ENCODE results near the gene STRBP. TPM values are rescaled to one million over a fixed set of nuclear protein-coding genes. Genes with fewer than 3 reads are reported as not detected.

STRBP gene
- total and polyA plus RNA-seq, 2 of the 4 experiments (the other 2 are of a cell fraction) = 2.1 to 2.5 TPM

DNA sequence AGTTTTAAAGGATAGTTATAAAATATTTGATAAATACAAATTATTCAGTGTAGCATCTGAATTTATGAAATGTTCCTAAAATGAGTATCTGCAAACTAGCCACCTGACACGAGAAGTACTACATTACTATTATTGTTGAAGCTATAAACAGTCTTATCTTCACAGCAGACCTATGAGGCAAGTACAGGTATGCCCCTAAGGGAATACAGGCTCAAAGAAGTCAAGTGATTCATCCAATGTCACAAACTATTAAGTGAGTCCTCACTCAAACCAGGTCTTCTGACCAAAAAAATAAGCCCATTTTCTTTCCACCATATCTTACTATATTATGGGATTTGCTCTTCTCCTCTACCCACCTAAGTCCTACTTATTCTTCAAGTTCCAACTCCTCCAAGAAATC lies 28.7 kb downstream of the STRBP start:
- Histone ChIP-seq H2AFZ (replicated peaks; ENCODE audit: low read length, poor library complexity) (no peak overlapping the region), H2AK9ac (replicated peaks; ENCODE audit: low read depth, low read length, poor library complexity) (no peak overlapping the region), H3K27ac (ENCODE audit: insufficient read depth, low read length) (no peak overlapping the region), H3K27me3 (ENCODE audit: control insufficient read depth, insufficient read depth, low read length) (no peaks in the 10 kb centered on the region), H3K23ac (ENCODE audit: low read depth, low read length) (no peak overlapping the region), H3K9ac (ENCODE audit: low read depth, low read length) (no peak overlapping the region), H3K56ac (ENCODE audit: extremely low read depth, insufficient read depth, low read length) (no peak overlapping the region), H3K79me1 (ENCODE audit: low read depth in 1 of 2, low read length in 2 of 2) (no peaks in the 10 kb centered on the region), H3K9me1 (ENCODE audit: insufficient read depth, low read length) (no peaks in the 10 kb centered on the region), H3K4me1 (ENCODE audit: control insufficient read depth, insufficient read depth, low read length) (no peaks in the 10 kb centered on the region), H3K18ac (ENCODE audit: low read depth, low read length) (no peak overlapping the region), H2BK15ac (ENCODE audit: low read depth, low read length) (no peak overlapping the region), H2BK5ac (ENCODE audit: low read depth, low read length, poor library complexity, severe bottlenecking) (no peak overlapping the region), H4K8ac (ENCODE audit: low read depth in 2 of 2, low read length in 2 of 2) (no peak overlapping the region), H2BK120ac (ENCODE audit: low read depth, low read length) (no peak overlapping the region), H2AK5ac (ENCODE audit: low read depth, low read length) (no peak overlapping the region), H3K4me3 (ENCODE audit: insufficient read depth, low read depth, low read length) (no peak overlapping the region), H4K91ac (ENCODE audit: insufficient read depth, low read depth, low read length) (no peak overlapping the region), H4K20me1 (ENCODE audit: insufficient read depth, low read length) (no peaks in the 10 kb centered on the region), H3K4me2 (ENCODE audit: low read depth, low read length) (no peak overlapping the region), H2BK20ac (ENCODE audit: low read depth, low read length) (no peak overlapping the region), H3K9me3 (ENCODE audit: control insufficient read depth, insufficient read depth, low read length) (no peaks in the 10 kb centered on the region), H3K36me3 (ENCODE audit: control insufficient read depth, insufficient read depth, low read length) (no peaks in the 10 kb centered on the region), H3K4ac (ENCODE audit: low read depth, low read length) (no peak overlapping the region), H4K5ac (ENCODE audit: low read depth, low read length) (no peak overlapping the region), H3K14ac (replicated peaks; ENCODE audit: low read depth, low read length) (no peak overlapping the region)
- ATAC-seq (ENCODE audit: low read depth) (no peak), DNase-seq (no peak)
- intact Hi-C loops (cut with micrococcal nuclease) = no loop called here
- in situ Hi-C loops (cut with MboI; ENCODE audit: low sequenced_read_pairs) = no loop called here
- dilution Hi-C loops (cut with HindIII; ENCODE audit: low sequenced_read_pairs, unreplicated experiment) = no loop called here
- ChIA-PET POLR2A (ENCODE audit: unreplicated experiment) (no interaction called here), CTCF (no interaction called here)
- TF ChIP-seq MAFK (IDR thresholded peaks at IDR 0.05; ENCODE audit: low read depth, low read length) (no peak), NFE2L2 (IDR thresholded peaks at IDR 0.05; ENCODE audit: low read depth, low read length) (no peak), FOS (IDR thresholded peaks at IDR 0.05; ENCODE audit: low read depth, low read length) (no peak), RFX5 (IDR thresholded peaks at IDR 0.05; ENCODE audit: low read depth, low read length) (no peak), MAZ (IDR thresholded peaks at IDR 0.05; ENCODE audit: borderline replicate concordance, low read depth, low read length) (no peak), BHLHE40 (IDR thresholded peaks at IDR 0.05; ENCODE audit: low read depth, low read length) (no peak), POLR2A (IDR thresholded peaks at IDR 0.05; ENCODE audit: low read depth, low read length) (no peak), RAD21 (IDR thresholded peaks at IDR 0.05; ENCODE audit: low read length) (no peak), RCOR1 (IDR thresholded peaks at IDR 0.05; ENCODE audit: insufficient replicate concordance, low read length) (no peak), CHD1 (IDR thresholded peaks at IDR 0.05; ENCODE audit: low read depth, low read length) (no peak), MXI1 (IDR thresholded peaks at IDR 0.05; ENCODE audit: borderline replicate concordance, low read depth, low read length) (no peak), SMC3 (IDR thresholded peaks at IDR 0.05; ENCODE audit: low read depth, low read length) (no peak), CEBPB (IDR thresholded peaks at IDR 0.05; ENCODE audit: low read depth, low read length) (no peak)
- TF ChIP-seq, protein P1, sequence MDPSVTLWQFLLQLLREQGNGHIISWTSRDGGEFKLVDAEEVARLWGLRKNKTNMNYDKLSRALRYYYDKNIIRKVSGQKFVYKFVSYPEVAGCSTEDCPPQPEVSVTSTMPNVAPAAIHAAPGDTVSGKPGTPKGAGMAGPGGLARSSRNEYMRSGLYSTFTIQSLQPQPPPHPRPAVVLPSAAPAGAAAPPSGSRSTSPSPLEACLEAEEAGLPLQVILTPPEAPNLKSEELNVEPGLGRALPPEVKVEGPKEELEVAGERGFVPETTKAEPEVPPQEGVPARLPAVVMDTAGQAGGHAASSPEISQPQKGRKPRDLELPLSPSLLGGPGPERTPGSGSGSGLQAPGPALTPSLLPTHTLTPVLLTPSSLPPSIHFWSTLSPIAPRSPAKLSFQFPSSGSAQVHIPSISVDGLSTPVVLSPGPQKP (IDR thresholded peaks at IDR 0.05; ENCODE audit: borderline replicate concordance, low read depth, low read length) = no peak
- TF ChIP-seq, protein P2, sequence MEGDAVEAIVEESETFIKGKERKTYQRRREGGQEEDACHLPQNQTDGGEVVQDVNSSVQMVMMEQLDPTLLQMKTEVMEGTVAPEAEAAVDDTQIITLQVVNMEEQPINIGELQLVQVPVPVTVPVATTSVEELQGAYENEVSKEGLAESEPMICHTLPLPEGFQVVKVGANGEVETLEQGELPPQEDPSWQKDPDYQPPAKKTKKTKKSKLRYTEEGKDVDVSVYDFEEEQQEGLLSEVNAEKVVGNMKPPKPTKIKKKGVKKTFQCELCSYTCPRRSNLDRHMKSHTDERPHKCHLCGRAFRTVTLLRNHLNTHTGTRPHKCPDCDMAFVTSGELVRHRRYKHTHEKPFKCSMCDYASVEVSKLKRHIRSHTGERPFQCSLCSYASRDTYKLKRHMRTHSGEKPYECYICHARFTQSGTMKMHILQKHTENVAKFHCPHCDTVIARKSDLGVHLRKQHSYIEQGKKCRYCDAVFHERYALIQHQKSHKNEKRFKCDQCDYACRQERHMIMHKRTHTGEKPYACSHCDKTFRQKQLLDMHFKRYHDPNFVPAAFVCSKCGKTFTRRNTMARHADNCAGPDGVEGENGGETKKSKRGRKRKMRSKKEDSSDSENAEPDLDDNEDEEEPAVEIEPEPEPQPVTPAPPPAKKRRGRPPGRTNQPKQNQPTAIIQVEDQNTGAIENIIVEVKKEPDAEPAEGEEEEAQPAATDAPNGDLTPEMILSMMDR (conservative IDR thresholded peaks at IDR 0.05; ENCODE audit: low read depth, low read length) = no peak
- TF ChIP-seq, protein P3, sequence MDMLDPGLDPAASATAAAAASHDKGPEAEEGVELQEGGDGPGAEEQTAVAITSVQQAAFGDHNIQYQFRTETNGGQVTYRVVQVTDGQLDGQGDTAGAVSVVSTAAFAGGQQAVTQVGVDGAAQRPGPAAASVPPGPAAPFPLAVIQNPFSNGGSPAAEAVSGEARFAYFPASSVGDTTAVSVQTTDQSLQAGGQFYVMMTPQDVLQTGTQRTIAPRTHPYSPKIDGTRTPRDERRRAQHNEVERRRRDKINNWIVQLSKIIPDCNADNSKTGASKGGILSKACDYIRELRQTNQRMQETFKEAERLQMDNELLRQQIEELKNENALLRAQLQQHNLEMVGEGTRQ (IDR thresholded peaks at IDR 0.05; ENCODE audit: low read depth, low read length) = no peak
- WGBS, 2 experiments (ENCODE audit: extremely low coverage in 2 of 2, insufficient read length in 1 of 2) = no CpG with 5 or more reads among the region's 1 CpG
- no TSS peak for BruUV-seq (replicated peaks)

Measured in IMR-90 (cell line).